Activated naive CD8-positive, alpha-beta T cell treated with anti-CD3 and anti-CD28 coated beads, Interleukin-2, amount 50 U/mL, for 24 hours (primary cell): ENCODE results near the gene CCDC73.
"Not testable (repeated sequence)": the region's sequence is repeated elsewhere in the genome, so short reads cannot be mapped to it uniquely, and the experiment has no call there.

Source experiments
- ATAC-seq: fragments of 150-1000 bp; cut with Tn5 transposase; one replicate; pipeline ENCODE4 v1.10.0; 2021
- DNase-seq: peaks from one replicate; pipeline ENCODE4 v3.0.0; 2021
- H3K27ac Mint-ChIP-seq: one replicate; pipeline ENCODE4 v1.8.0; 2021; ENCODE audit warnings: mild to moderate bottlenecking, mixed read lengths
- H3K27me3 Mint-ChIP-seq: one replicate; pipeline ENCODE4 v1.8.0; 2021; ENCODE audit warnings: mixed read lengths
- H3K36me3 Mint-ChIP-seq: one replicate; pipeline ENCODE4 v1.8.0; 2021; ENCODE audit warnings: low read depth, mixed read lengths
- H3K4me1 Mint-ChIP-seq: one replicate; pipeline ENCODE4 v1.8.0; 2021; ENCODE audit warnings: mixed read lengths
- H3K4me3 Mint-ChIP-seq: one replicate; pipeline ENCODE4 v1.8.0; 2021; ENCODE audit warnings: mild to moderate bottlenecking, moderate library complexity, mixed read lengths
- H3K9me3 Mint-ChIP-seq: one replicate; pipeline ENCODE4 v1.8.0; 2021; ENCODE audit warnings: mixed read lengths

CCDC73 gene

GRCh38 chr11:32821917-32822560 is 27.6 kb upstream of the CCDC73 start:
- H3K9me3 Mint-ChIP-seq, result no peaks in the 10 kb centered on the region
- ATAC-seq (no peak), DNase-seq (no peak)
- peaks cover 30% of the 10 kb centered on the region for H3K4me1 Mint-ChIP-seq
- no peak overlapping the region for H3K27ac Mint-ChIP-seq
- H3K36me3 Mint-ChIP-seq, result no peaks in the 10 kb centered on the region
- peaks cover 2% of the 10 kb centered on the region for H3K27me3 Mint-ChIP-seq
- peak overlapping the region; percentile 16 for H3K4me3 Mint-ChIP-seq

DNA sequence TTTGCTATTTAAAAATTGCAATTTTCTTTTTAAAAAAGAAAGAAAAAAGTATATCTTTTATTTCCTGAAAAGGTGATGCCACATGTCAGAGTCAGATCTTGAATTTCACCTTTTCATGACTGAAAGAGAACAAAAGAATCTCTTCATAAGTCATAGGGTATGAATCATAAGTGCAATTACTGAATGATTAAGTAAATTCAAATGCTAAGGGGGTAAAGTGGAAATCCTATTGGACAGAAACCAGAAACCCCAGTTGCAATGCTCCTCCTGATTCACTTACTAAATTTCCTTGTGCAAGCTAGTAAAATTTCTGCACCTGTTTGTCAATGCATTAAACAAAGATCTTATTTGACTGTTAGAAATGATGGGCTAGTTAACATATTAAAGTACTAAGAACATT is 27.1 kb upstream of the CCDC73 start:
- peak; percentile 50 for ATAC-seq
- Mint-ChIP-seq H3K27me3 (peaks cover 2% of the 10 kb centered on the region), H3K4me3 (peak overlapping the region; percentile 16), H3K4me1 (peaks cover 32% of the 10 kb centered on the region), H3K36me3 (no peaks in the 10 kb centered on the region), H3K27ac (no peak overlapping the region), H3K9me3 (no peaks in the 10 kb centered on the region)
- DNase-seq, result no peak

GRCh38 chr11:32820497-32820896 is 26.0 kb upstream of the CCDC73 start:
- no peak for DNase-seq
- H3K27ac Mint-ChIP-seq, result no peak overlapping the region

DNA sequence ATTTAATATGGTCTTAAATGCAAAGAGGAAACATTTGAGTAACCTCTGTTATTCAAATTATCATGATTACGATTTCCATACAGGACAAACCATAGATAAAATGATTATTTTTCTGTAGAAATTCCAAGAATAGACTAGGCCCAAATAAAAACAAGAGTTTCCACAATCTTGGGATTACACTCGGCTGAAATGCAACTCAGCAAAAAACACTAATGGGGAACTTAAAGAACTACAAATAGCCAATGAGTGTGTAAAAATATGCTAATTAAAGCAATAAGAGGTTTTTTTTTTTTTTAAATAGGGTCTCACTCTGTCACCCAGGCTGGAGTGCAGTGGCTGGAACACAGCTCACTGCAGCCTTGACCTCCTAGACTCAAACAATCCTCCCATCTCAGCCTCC is 24.7 kb upstream of the CCDC73 start:
- no peaks in the 10 kb centered on the region for H3K9me3 Mint-ChIP-seq
- H3K4me3 Mint-ChIP-seq, result no peak overlapping the region
- DNase-seq (no peak), ATAC-seq (no peak)
- H3K27ac Mint-ChIP-seq, result no peak overlapping the region
- H3K4me1 Mint-ChIP-seq, result peaks cover 32% of the 10 kb centered on the region
- peaks cover 2% of the 10 kb centered on the region for H3K27me3 Mint-ChIP-seq
- H3K36me3 Mint-ChIP-seq, result no peaks in the 10 kb centered on the region

More at GRCh38 chr11:32820497-32820896, 26.0 kb upstream of the CCDC73 start:
- ATAC-seq, result no peak
- Mint-ChIP-seq H3K4me1 (peaks cover 32% of the 10 kb centered on the region), H3K9me3 (no peaks in the 10 kb centered on the region), H3K36me3 (no peaks in the 10 kb centered on the region), H3K4me3 (no peak overlapping the region), H3K27me3 (peaks cover 2% of the 10 kb centered on the region)

DNA sequence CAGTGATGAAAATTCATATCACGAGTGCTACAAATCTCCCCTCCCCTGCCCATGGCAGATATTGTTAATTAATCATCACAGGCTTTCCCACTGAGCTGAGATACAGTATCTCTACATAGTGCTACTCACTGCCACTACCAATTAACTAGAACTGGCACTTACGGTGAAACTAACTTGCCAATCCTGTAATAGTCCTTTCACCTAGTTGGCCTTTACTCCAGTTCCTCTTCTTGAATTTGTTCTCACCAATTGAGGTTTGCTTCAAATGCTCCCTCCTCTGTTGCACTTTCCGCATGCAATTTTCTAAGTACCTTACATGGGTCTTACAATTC is 23.4 kb upstream of the CCDC73 start:
- Mint-ChIP-seq H3K4me1 (peaks cover 32% of the 10 kb centered on the region), H3K9me3 (no peaks in the 10 kb centered on the region), H3K4me3 (no peak overlapping the region), H3K36me3 (no peaks in the 10 kb centered on the region), H3K27me3 (peaks cover 7% of the 10 kb centered on the region), H3K27ac (no peak overlapping the region)
- DNase-seq (no peak), ATAC-seq (no peak)

GRCh38 chr11:32817181-32817851 is 22.9 kb upstream of the CCDC73 start:
- H3K4me3 Mint-ChIP-seq, result no peak overlapping the region
- H3K27ac Mint-ChIP-seq, result no peak overlapping the region
- H3K36me3 Mint-ChIP-seq, result no peaks in the 10 kb centered on the region
- peaks cover 29% of the 10 kb centered on the region for H3K4me1 Mint-ChIP-seq
- DNase-seq (no peak), ATAC-seq (peak; percentile 96)
- peaks cover 7% of the 10 kb centered on the region for H3K27me3 Mint-ChIP-seq
- no peaks in the 10 kb centered on the region for H3K9me3 Mint-ChIP-seq

DNA sequence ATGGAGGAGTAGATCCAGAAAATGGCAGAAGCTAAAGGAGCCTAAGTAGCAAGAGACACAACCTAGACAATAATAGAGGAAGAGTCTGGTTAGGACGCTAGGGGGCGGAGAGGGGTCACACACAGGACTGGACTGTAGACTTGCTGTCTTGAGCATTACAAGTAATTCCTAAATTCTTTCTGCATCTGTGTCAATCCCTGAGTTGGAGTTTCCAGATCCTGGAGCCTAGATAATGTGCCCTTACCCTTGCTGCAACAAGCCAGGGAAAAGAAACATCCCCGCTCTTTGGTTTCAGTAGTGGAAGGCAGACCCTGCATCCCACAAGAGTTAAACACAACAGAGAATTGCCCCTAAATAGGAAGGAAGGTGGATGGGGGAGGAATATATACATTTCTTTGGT is 14.9 kb upstream of the CCDC73 start:
- no peaks in the 10 kb centered on the region for H3K4me1 Mint-ChIP-seq
- H3K27me3 Mint-ChIP-seq, result peaks cover 8% of the 10 kb centered on the region
- no peaks in the 10 kb centered on the region for H3K9me3 Mint-ChIP-seq
- no peak overlapping the region for H3K27ac Mint-ChIP-seq
- DNase-seq, result peak; percentile 65
- peak; percentile 89 for ATAC-seq
- H3K4me3 Mint-ChIP-seq, result no peak overlapping the region
- no peaks in the 10 kb centered on the region for H3K36me3 Mint-ChIP-seq

GRCh38 chr11:32796425-32796824 is 2.0 kb upstream of the CCDC73 start:
- H3K27ac Mint-ChIP-seq, result no peak overlapping the region
- H3K4me1 Mint-ChIP-seq, result peaks cover 5% of the 10 kb centered on the region
- ATAC-seq, result no peak
- H3K4me3 Mint-ChIP-seq, result no peak overlapping the region
- no peaks in the 10 kb centered on the region for H3K36me3 Mint-ChIP-seq
- DNase-seq, result no peak
- no peaks in the 10 kb centered on the region for H3K9me3 Mint-ChIP-seq
- H3K27me3 Mint-ChIP-seq, result peaks cover 2% of the 10 kb centered on the region

DNA sequence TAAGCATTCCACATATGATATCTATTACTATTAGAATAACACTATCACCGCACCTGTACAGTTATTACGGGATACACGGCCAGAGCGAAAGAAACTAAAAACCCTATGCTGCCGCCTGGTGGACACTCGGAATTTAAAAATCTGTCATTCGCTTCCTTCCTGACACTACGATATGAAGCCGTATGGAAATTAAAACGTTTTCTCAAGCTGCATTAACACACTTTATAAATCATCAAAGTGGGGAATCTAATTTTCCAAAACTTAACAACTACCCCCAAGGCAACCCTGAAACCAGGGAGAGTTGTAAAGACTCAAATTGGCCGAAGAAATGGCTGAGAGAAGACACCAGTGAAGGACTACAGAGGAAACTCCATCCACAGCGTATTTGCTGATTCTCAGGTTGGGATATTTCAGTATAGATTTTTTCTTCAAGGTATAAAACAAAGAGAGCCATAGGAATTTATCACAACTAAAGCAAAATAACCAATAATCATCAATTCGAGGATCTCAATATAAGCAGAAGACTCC is 1.4 kb downstream of the CCDC73 start:
- DNase-seq, result peak; percentile 77
- peaks cover 5% of the 10 kb centered on the region for H3K4me1 Mint-ChIP-seq

DNA sequence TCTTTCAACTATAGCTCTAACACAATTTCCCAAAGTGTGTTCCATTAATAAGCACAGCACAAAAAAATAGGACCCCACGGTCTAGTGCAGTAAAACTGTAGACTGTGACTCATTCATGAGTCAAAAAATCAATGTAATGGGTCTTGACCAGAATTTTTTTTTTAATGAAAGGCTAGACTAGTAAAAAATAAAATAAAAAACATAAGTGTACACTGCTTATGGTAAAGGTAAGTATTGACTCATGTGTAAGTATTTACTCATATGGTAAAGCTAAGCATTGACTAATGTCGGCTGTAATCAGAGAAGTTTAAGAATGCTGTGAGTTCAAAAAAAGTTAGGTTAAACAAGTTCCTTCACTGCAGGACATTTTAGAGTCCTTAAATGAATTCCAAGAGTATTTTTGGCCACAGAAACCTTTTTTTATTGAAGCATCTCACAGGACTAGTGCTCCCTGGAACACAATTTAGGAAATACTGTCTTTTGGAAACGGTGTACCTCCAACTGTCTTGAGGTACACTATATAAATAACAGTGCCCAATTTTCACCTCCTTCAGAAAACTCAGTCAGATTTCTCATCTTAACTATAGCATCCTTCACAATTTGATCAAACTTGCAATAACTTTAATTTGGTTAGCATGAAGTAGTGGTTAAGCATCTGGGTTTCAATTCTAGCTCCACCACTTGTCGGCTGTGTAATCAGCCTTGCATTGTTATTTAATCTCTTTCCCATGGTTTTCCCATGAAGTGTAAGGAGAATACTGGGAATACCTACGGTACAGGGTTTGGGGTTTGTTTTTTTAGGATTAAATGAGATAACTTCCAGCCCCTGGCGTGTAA is 2.1 kb downstream of the CCDC73 start:
- no peak overlapping the region for H3K4me3 Mint-ChIP-seq
- ATAC-seq (no peak), DNase-seq (no peak)
- H3K9me3 Mint-ChIP-seq, result no peaks in the 10 kb centered on the region
- peaks cover 2% of the 10 kb centered on the region for H3K27me3 Mint-ChIP-seq
- no peaks in the 10 kb centered on the region for H3K36me3 Mint-ChIP-seq
- H3K27ac Mint-ChIP-seq, result no peak overlapping the region
- H3K4me1 Mint-ChIP-seq, result peaks cover 5% of the 10 kb centered on the region

More for the DNA sequence above, 1.4 kb downstream of the CCDC73 start:
- ATAC-seq, result peak; percentile 65
- no peak overlapping the region for H3K27ac Mint-ChIP-seq
- H3K4me3 Mint-ChIP-seq, result no peak overlapping the region
- H3K27me3 Mint-ChIP-seq, result peaks cover 2% of the 10 kb centered on the region
- no peaks in the 10 kb centered on the region for H3K36me3 Mint-ChIP-seq
- no peaks in the 10 kb centered on the region for H3K9me3 Mint-ChIP-seq

GRCh38 chr11:32790916-32791315 is 3.5 kb downstream of the CCDC73 start:
- no peak for ATAC-seq
- Mint-ChIP-seq H3K4me3 (no peak overlapping the region), H3K36me3 (no peaks in the 10 kb centered on the region)

DNA sequence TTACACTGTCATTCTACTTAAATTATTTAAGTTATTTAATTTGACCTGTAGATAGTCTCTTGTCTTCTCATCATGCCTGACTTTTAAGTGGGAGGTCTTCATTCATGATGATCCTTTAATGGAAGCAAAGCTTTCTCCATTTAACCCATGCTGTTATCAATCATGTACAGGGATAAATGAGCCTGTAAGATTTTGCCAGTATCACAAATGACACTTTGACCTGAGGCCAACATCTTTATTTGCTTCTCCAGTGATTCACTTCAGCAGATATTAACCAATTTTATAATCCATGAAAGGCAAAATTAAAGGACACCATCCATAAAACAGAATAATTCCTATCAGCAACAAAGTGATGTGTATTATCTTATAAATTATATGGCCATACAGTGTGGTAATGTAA is 7.7 kb downstream of the CCDC73 start:
- H3K9me3 Mint-ChIP-seq, result no peaks in the 10 kb centered on the region
- no peaks in the 10 kb centered on the region for H3K4me1 Mint-ChIP-seq
- H3K36me3 Mint-ChIP-seq, result no peaks in the 10 kb centered on the region
- H3K27me3 Mint-ChIP-seq, result peaks cover under 1% of the 10 kb centered on the region
- H3K27ac Mint-ChIP-seq, result no peak overlapping the region
- no peak for ATAC-seq
- DNase-seq, result no peak
- no peak overlapping the region for H3K4me3 Mint-ChIP-seq

More at GRCh38 chr11:32790916-32791315, 3.5 kb downstream of the CCDC73 start:
- DNase-seq, result no peak
- H3K4me1 Mint-ChIP-seq, result peaks cover 5% of the 10 kb centered on the region
- H3K27me3 Mint-ChIP-seq, result peaks cover 2% of the 10 kb centered on the region
- H3K9me3 Mint-ChIP-seq, result no peaks in the 10 kb centered on the region
- H3K27ac Mint-ChIP-seq, result no peak overlapping the region

DNA sequence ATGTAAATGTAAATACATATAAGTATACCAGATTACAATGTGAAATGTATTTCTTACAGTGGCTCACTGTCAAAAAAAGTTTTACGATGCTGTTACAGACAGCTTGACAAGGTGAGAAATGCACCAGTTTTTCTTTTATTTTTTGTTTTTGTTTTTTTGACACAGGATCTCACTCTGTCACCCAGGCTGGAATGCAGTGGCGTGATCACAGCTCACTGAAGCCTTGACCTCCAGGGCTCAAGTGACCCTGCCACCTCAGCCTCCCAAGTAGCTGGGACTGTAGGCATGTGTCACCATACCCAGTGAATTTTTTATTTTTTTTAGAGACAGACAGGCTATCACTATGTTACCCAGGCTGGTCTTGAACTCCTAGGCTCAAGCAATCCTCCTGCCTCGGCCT is 9.2 kb downstream of the CCDC73 start:
- Mint-ChIP-seq H3K36me3 (no peaks in the 10 kb centered on the region), H3K9me3 (no peaks in the 10 kb centered on the region), H3K4me3 (no peak overlapping the region), H3K27ac (no peak overlapping the region), H3K27me3 (no peaks in the 10 kb centered on the region), H3K4me1 (no peaks in the 10 kb centered on the region)
- no peak for DNase-seq
- no peak for ATAC-seq

DNA sequence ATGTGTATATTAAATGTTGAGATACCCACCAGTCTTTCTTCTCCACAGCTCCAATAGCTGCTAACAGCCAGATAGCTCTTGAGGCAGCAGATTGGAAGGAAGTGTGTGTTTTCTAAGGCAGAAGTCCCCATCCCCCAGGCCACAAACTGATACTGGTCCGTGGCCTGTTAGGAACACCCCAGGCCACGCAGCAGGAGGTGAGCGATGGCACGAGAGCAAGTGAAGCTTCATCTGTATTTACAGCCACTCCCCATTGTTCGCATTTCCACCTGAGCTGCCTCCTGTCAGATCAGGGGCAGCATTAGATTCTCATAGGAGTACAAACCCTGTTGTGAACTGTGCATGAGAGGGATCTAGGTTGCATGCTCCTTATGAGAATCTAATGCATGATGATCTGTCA is 12.7 kb downstream of the CCDC73 start:
- no peak for DNase-seq
- Mint-ChIP-seq H3K9me3 (no peaks in the 10 kb centered on the region), H3K27ac (no peak overlapping the region), H3K4me1 (no peaks in the 10 kb centered on the region), H3K36me3 (no peaks in the 10 kb centered on the region), H3K27me3 (no peaks in the 10 kb centered on the region), H3K4me3 (no peak overlapping the region)
- ATAC-seq, result no peak

- not testable (repeated sequence) for H3K4me1 Mint-ChIP-seq, H3K36me3 Mint-ChIP-seq, H3K9me3 Mint-ChIP-seq, H3K4me3 Mint-ChIP-seq, H3K27ac Mint-ChIP-seq, ATAC-seq, H3K27me3 Mint-ChIP-seq, DNase-seq
Observed at GRCh38 chr11:32780839-32781238, 13.6 kb downstream of the CCDC73 start.
